ENCODE data around the gene PIP. TPM values are rescaled to one million over a fixed set of nuclear protein-coding genes. Genes with fewer than 3 reads are reported as not detected.

PIP gene
- total RNA-seq, 1 donor from 2014 or later: not detected

DNA sequence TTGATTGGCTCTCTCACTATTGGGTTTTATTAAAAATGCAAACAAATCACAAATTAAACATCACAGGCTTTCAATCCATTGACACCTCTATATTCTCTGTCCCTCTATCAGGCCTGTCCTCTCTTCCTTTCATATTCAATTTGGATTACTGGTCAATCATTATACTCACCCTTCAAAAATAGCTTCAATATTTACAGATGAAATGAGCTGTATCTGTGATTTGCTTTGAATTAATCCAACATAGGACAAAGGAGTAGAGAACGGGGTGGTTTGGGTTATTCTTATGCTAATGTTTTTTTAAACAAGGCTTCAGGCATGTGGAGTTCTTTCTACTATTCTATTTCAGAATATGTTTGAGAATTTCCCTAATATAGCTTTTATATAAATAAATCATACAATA is 53.7 kb downstream of the PIP start:
- no peaks in the 10 kb centered on the region for H3K27me3 ChIP-seq (ENCODE audit: low read depth)
- intact Hi-C loops (cut with micrococcal nuclease): no loop called here
- H3K4me3 ChIP-seq: no peak overlapping the region
- no peak overlapping the region for H3K27ac ChIP-seq (replicated peaks)
- H3K9me3 ChIP-seq (replicated peaks): peaks cover 5% of the 10 kb centered on the region
- no peak for DNase-seq
- TF ChIP-seq, protein P1, sequence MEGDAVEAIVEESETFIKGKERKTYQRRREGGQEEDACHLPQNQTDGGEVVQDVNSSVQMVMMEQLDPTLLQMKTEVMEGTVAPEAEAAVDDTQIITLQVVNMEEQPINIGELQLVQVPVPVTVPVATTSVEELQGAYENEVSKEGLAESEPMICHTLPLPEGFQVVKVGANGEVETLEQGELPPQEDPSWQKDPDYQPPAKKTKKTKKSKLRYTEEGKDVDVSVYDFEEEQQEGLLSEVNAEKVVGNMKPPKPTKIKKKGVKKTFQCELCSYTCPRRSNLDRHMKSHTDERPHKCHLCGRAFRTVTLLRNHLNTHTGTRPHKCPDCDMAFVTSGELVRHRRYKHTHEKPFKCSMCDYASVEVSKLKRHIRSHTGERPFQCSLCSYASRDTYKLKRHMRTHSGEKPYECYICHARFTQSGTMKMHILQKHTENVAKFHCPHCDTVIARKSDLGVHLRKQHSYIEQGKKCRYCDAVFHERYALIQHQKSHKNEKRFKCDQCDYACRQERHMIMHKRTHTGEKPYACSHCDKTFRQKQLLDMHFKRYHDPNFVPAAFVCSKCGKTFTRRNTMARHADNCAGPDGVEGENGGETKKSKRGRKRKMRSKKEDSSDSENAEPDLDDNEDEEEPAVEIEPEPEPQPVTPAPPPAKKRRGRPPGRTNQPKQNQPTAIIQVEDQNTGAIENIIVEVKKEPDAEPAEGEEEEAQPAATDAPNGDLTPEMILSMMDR (IDR thresholded peaks at IDR 0.05; ENCODE audit: borderline replicate concordance): no peak
- H3K4me1 ChIP-seq: no peaks in the 10 kb centered on the region
- H3K36me3 ChIP-seq: no peaks in the 10 kb centered on the region

DNA sequence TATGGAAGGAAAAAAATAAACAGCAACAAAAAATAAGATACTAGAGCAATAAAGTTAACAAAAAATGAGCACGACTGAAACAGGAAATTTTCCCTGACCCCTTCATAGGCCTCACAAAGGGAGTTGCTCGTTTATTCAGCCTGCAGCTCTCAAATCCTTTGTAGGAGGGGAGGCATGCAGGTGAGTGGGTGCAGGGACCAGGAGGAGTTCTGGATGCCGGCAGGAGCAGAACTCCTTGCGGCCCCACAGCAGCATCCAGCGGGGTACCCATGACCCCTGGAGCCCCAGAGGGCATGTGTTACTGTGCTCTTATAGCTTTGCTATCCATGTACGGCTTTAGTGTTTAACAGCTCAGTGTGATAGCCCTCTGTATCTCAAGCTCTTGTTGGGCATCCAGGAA is 57.1 kb downstream of the PIP start:
- Histone ChIP-seq H3K4me3 (no peak overlapping the region), H3K36me3 (no peaks in the 10 kb centered on the region), H3K27me3 (ENCODE audit: low read depth) (no peaks in the 10 kb centered on the region), H3K27ac (replicated peaks) (no peak overlapping the region), H3K9me3 (replicated peaks) (no peaks in the 10 kb centered on the region), H3K4me1 (no peaks in the 10 kb centered on the region)
- no peak for DNase-seq
- TF ChIP-seq, protein P1 (IDR thresholded peaks at IDR 0.05; ENCODE audit: borderline replicate concordance): no peak
- intact Hi-C loops (cut with micrococcal nuclease): no loop called here

Other genes with a start within 250 kb of the PIP start
- gene TRPV6, start 246.3 kb upstream of the PIP start, total RNA-seq: not detected
- gene TRPV5, start 198.3 kb upstream of the PIP start, total RNA-seq: not detected
- not detected for gene LLCFC1, start 192.6 kb upstream of the PIP start, total RNA-seq
- 0.38 TPM for gene KEL, start 169.7 kb upstream of the PIP start, total RNA-seq
- not detected for gene OR9A2, start 104.9 kb upstream of the PIP start, total RNA-seq
- not detected for gene OR6V1, start 79.7 kb upstream of the PIP start, total RNA-seq
- not detected for gene TAS2R39, start 51.3 kb downstream of the PIP start, total RNA-seq
- gene TAS2R40, start 90.0 kb downstream of the PIP start, total RNA-seq: not detected
- gene GSTK1, start 131.4 kb downstream of the PIP start, total RNA-seq: 291 TPM
- 8.8 TPM for gene TMEM139, start 152.9 kb downstream of the PIP start, total RNA-seq
- gene CASP2, start 156.3 kb downstream of the PIP start, total RNA-seq: 10.9 TPM
- not detected for gene CLCN1, start 184.0 kb downstream of the PIP start, total RNA-seq
- 0.47 TPM for gene FAM131B, start 230.6 kb downstream of the PIP start, total RNA-seq
- gene ZYX, start 249.3 kb downstream of the PIP start, total RNA-seq: 68.4 TPM